ENCODE results near the gene CIDEC.
A peak's percentile ranks its signal among the peaks of the same experiment; 100 is the strongest.
"Not testable (repeated sequence)": the region's sequence is repeated elsewhere in the genome, so short reads cannot be mapped to it uniquely, and the experiment has no call there.

CIDEC gene

DNA sequence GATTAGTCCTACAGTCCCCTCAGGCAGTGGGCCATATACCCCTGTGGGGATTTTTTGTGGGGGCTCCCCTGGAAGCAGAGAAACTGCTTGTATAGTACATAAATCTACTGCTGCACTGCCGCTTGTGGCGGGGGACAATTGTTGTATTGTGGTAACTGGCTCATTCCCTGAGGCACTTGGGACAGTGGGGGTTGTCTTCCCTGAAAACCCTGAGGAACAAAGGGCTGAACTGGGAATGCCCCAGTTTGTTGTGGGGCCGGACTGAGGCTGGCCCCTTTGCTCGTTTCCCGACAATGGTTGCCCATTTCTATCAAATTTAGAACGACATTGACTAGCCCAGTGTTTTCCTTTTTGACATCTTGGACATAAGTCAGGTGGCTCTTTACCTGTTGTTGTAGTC lies 28.7 kb downstream of the CIDEC start:
- H3K4me1 ChIP-seq (ENCODE audit: control insufficient read depth in 2 of 2, insufficient read depth in 1 of 2, low read depth in 1 of 2, low read length in 2 of 2); H3K4me3 ChIP-seq (ENCODE audit: low read length in 2 of 2); H4K8ac ChIP-seq (ENCODE audit: low read depth, low read length); H4K91ac ChIP-seq (ENCODE audit: low read depth, low read length, poor library complexity); H3K23ac ChIP-seq (ENCODE audit: low read depth, low read length, poor library complexity); H2AK5ac ChIP-seq (ENCODE audit: low read depth, low read length); H2BK120ac ChIP-seq (ENCODE audit: low read depth, low read length); H3K79me1 ChIP-seq (ENCODE audit: low read depth, low read length); H3K9me3 ChIP-seq (replicated peaks in 1 of 2; ENCODE audit: control insufficient read depth in 2 of 2, insufficient read depth in 1 of 2, low read depth in 1 of 2, low read length in 2 of 2); H3K27ac ChIP-seq (replicated peaks; ENCODE audit: low read length); H2BK12ac ChIP-seq (ENCODE audit: low read length); H3K4me2 ChIP-seq (ENCODE audit: insufficient read depth, low read length, poor library complexity, severe bottlenecking); H3K4ac ChIP-seq (ENCODE audit: low read length); H3K14ac ChIP-seq (ENCODE audit: low read length); H2BK5ac ChIP-seq (ENCODE audit: low read length); H2BK15ac ChIP-seq (ENCODE audit: low read length); H3K18ac ChIP-seq (ENCODE audit: low read length); H2AFZ ChIP-seq (ENCODE audit: low read length); H3K9ac ChIP-seq (ENCODE audit: low read depth, low read length, poor library complexity); H3K36me3 ChIP-seq (replicated peaks in 1 of 2; ENCODE audit: control insufficient read depth in 2 of 2, insufficient read depth in 2 of 2, low read length in 2 of 2); DNase-seq (ENCODE audit: low spot score): not testable (repeated sequence)
- peaks cover 0 to 15% (median 4%) of the 10 kb centered on the region in 3 experiments for H3K27me3 ChIP-seq (ENCODE audit: control insufficient read depth in 3 of 3, insufficient read depth in 3 of 3, low read depth in 1 of 3, low read length in 3 of 3)
- WGBS, 2 donors (ENCODE audit: extremely low coverage in 2 of 2, insufficient read length in 2 of 2, insufficient replicate concordance in 1 of 2) = no CpG with 5 or more reads among the region's 6 CpGs

DNA sequence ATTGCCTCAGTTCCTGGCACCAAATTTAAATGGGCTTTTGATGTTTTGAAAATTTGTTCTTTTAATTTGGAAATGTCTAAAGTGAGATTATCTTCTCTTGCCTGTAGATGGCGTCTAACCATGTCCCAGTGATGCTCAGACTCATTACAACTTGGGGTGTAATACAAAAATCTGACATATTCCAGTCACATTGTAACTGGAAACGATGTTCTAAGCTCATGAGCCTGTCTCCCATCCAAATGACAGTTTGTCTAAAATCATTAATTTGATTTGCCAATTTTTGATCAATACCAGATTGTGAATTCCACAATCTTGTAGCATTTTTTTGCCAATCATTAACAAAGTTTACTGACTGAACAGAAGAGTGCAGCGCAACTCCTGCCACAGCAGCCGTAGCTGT lies 31.2 kb downstream of the CIDEC start:
- H3K14ac ChIP-seq (ENCODE audit: low read length); H4K91ac ChIP-seq (ENCODE audit: low read depth, low read length, poor library complexity); H3K4me3 ChIP-seq (ENCODE audit: low read length in 2 of 2); DNase-seq (ENCODE audit: low spot score); H2BK120ac ChIP-seq (ENCODE audit: low read depth, low read length); H3K9me3 ChIP-seq (replicated peaks in 1 of 2; ENCODE audit: control insufficient read depth in 2 of 2, insufficient read depth in 1 of 2, low read depth in 1 of 2, low read length in 2 of 2); H3K27me3 ChIP-seq (ENCODE audit: control insufficient read depth in 3 of 3, insufficient read depth in 3 of 3, low read depth in 1 of 3, low read length in 3 of 3); H2BK5ac ChIP-seq (ENCODE audit: low read length); H3K36me3 ChIP-seq (replicated peaks in 1 of 2; ENCODE audit: control insufficient read depth in 2 of 2, insufficient read depth in 2 of 2, low read length in 2 of 2); H3K4ac ChIP-seq (ENCODE audit: low read length); H3K23ac ChIP-seq (ENCODE audit: low read depth, low read length, poor library complexity); H3K4me1 ChIP-seq (ENCODE audit: control insufficient read depth in 2 of 2, insufficient read depth in 1 of 2, low read depth in 1 of 2, low read length in 2 of 2); H2BK15ac ChIP-seq (ENCODE audit: low read length); H3K27ac ChIP-seq (replicated peaks; ENCODE audit: low read length); H4K8ac ChIP-seq (ENCODE audit: low read depth, low read length); H3K79me1 ChIP-seq (ENCODE audit: low read depth, low read length); H2AK5ac ChIP-seq (ENCODE audit: low read depth, low read length); H3K9ac ChIP-seq (ENCODE audit: low read depth, low read length, poor library complexity); H3K18ac ChIP-seq (ENCODE audit: low read length); H3K4me2 ChIP-seq (ENCODE audit: insufficient read depth, low read length, poor library complexity, severe bottlenecking); H2BK12ac ChIP-seq (ENCODE audit: low read length): not testable (repeated sequence)
- no CpG with 5 or more reads among the region's 4 CpGs for WGBS, 2 donors (ENCODE audit: extremely low coverage in 2 of 2, insufficient read length in 2 of 2, insufficient replicate concordance in 1 of 2)
- H2AFZ ChIP-seq (ENCODE audit: low read length) = peak overlapping the region; percentile 56

DNA sequence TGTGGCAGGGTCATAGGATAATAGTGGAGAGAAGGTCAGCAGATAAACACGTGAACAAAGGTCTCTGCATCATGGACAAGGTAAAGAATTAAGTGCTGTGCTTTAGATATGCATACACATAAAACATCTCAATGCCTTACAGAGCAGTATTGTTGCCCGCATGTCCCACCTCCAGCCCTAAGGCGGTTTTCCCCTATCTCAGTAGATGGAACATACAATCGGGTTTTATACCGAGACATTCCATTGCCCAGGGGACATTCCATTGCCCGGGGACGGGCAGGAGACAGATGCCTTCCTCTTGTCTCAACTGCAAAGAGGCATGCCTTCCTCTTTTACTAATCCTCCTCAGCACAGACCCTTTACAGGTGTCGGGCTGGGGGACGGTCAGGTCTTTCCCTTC lies 32.2 kb downstream of the CIDEC start:
- no CpG with 5 or more reads among the region's 9 CpGs for WGBS, 2 donors (ENCODE audit: extremely low coverage in 2 of 2, insufficient read length in 2 of 2, insufficient replicate concordance in 1 of 2)
- H3K14ac ChIP-seq (ENCODE audit: low read length); H3K27ac ChIP-seq (replicated peaks; ENCODE audit: low read length); H4K8ac ChIP-seq (ENCODE audit: low read depth, low read length); H3K4me2 ChIP-seq (ENCODE audit: insufficient read depth, low read length, poor library complexity, severe bottlenecking); H3K4me3 ChIP-seq (ENCODE audit: low read length in 2 of 2); DNase-seq (ENCODE audit: low spot score); H3K79me1 ChIP-seq (ENCODE audit: low read depth, low read length); H2BK5ac ChIP-seq (ENCODE audit: low read length); H2AK5ac ChIP-seq (ENCODE audit: low read depth, low read length); H3K27me3 ChIP-seq (ENCODE audit: control insufficient read depth in 3 of 3, insufficient read depth in 3 of 3, low read depth in 1 of 3, low read length in 3 of 3); H3K4ac ChIP-seq (ENCODE audit: low read length); H2AFZ ChIP-seq (ENCODE audit: low read length); H3K4me1 ChIP-seq (ENCODE audit: control insufficient read depth in 2 of 2, insufficient read depth in 1 of 2, low read depth in 1 of 2, low read length in 2 of 2); H3K36me3 ChIP-seq (replicated peaks in 1 of 2; ENCODE audit: control insufficient read depth in 2 of 2, insufficient read depth in 2 of 2, low read length in 2 of 2); H4K91ac ChIP-seq (ENCODE audit: low read depth, low read length, poor library complexity); H2BK15ac ChIP-seq (ENCODE audit: low read length); H3K23ac ChIP-seq (ENCODE audit: low read depth, low read length, poor library complexity); H2BK120ac ChIP-seq (ENCODE audit: low read depth, low read length); H2BK12ac ChIP-seq (ENCODE audit: low read length); H3K9ac ChIP-seq (ENCODE audit: low read depth, low read length, poor library complexity); H3K9me3 ChIP-seq (replicated peaks in 1 of 2; ENCODE audit: control insufficient read depth in 2 of 2, insufficient read depth in 1 of 2, low read depth in 1 of 2, low read length in 2 of 2); H3K18ac ChIP-seq (ENCODE audit: low read length): not testable (repeated sequence)

DNA sequence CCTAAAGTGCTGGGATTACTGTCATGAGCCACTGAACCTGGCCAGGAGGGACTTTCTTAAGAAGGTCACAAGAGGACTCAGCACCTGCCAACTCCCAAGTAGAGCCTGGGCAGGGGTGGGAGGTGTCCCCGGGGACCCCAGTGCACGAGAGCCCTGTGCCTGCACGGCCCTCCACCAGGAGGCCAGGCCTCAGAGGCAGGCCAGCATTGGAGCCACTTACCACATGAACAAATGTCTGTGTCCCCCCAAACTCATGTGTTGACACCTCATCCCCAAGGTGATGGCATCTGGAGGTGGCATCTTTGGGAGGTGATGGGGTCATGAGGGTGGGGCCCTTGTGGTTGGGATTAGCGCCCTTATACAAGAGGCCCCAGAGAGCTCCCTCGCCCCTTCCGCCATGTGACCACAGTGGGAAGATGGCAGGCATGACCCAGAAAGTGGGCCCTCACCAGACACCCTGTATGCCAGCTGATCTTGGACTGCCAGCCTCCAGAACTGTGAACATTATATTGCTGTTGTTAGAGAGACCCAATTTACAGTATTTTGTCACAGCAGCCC lies 33.0 kb downstream of the CIDEC start:
- Histone ChIP-seq H2BK120ac (ENCODE audit: low read depth, low read length) (no peak overlapping the region), H3K27ac (replicated peaks; ENCODE audit: low read length) (no peak overlapping the region), H3K79me1 (ENCODE audit: low read depth, low read length) (peaks cover 4% of the 10 kb centered on the region), H2AFZ (ENCODE audit: low read length) (no peak overlapping the region), H3K4me1 (ENCODE audit: control insufficient read depth in 2 of 2, insufficient read depth in 1 of 2, low read depth in 1 of 2, low read length in 2 of 2) (peaks cover 2 to 4% of the 10 kb centered on the region in 2 donors), H4K91ac (ENCODE audit: low read depth, low read length, poor library complexity) (no peak overlapping the region), H3K14ac (ENCODE audit: low read length) (no peak overlapping the region), H3K4ac (ENCODE audit: low read length) (no peak overlapping the region), H2AK5ac (ENCODE audit: low read depth, low read length) (no peak overlapping the region), H3K27me3 (ENCODE audit: control insufficient read depth in 3 of 3, insufficient read depth in 3 of 3, low read depth in 1 of 3, low read length in 3 of 3) (peaks cover 0 to 4% (median 0%) of the 10 kb centered on the region in 3 experiments), H2BK5ac (ENCODE audit: low read length) (no peak overlapping the region), H3K4me3 (ENCODE audit: low read length in 2 of 2) (no peak overlapping the region), H3K9ac (ENCODE audit: low read depth, low read length, poor library complexity) (no peak overlapping the region), H4K8ac (ENCODE audit: low read depth, low read length) (no peak overlapping the region), H3K4me2 (ENCODE audit: insufficient read depth, low read length, poor library complexity, severe bottlenecking) (no peak overlapping the region), H2BK12ac (ENCODE audit: low read length) (no peak overlapping the region), H3K18ac (ENCODE audit: low read length) (peak overlapping the region; percentile 13), H3K9me3 (replicated peaks in 1 of 2; ENCODE audit: control insufficient read depth in 2 of 2, insufficient read depth in 1 of 2, low read depth in 1 of 2, low read length in 2 of 2) (peaks cover 0 to 2% of the 10 kb centered on the region in 2 donors), H2BK15ac (ENCODE audit: low read length) (no peak overlapping the region), H3K36me3 (replicated peaks in 1 of 2; ENCODE audit: control insufficient read depth in 2 of 2, insufficient read depth in 2 of 2, low read length in 2 of 2) (peaks cover 3% of the 10 kb centered on the region in 2 donors), H3K23ac (ENCODE audit: low read depth, low read length, poor library complexity) (no peak overlapping the region)
- no CpG with 5 or more reads among the region's 6 CpGs for WGBS, 2 donors (ENCODE audit: extremely low coverage in 2 of 2, insufficient read length in 2 of 2, insufficient replicate concordance in 1 of 2)
- no peak for DNase-seq (ENCODE audit: low spot score)

Data from neuronal stem cell (in vitro differentiated cells).